ENCODE results near the gene PMS1. TPM values are rescaled to one million over a fixed set of nuclear protein-coding genes. Genes with fewer than 3 reads are reported as not detected.
A peak's percentile ranks its signal among the peaks of the same experiment; 100 is the strongest.

The PMS1 gene
- polyA plus RNA-seq, 1 donor from 2014 or later, result 50.9 TPM

GRCh38 chr2:189782221-189782671 lies 2.0 kb upstream of the PMS1 start:
- H3K4me2 ChIP-seq (ENCODE audit: low read length), result peak overlapping the region; percentile 87
- H3K27ac ChIP-seq (ENCODE audit: low read length), result no peak overlapping the region
- no peaks in the 10 kb centered on the region for H3K36me3 ChIP-seq (ENCODE audit: insufficient read depth, low read length)
- H4K20me1 ChIP-seq (ENCODE audit: insufficient read depth), result no peaks in the 10 kb centered on the region
- H3K9me3 ChIP-seq (ENCODE audit: low read length), result no peaks in the 10 kb centered on the region
- H3K9me2 ChIP-seq (ENCODE audit: insufficient read depth, low read length), result no peaks in the 10 kb centered on the region
- no peaks in the 10 kb centered on the region for H3K27me3 ChIP-seq (ENCODE audit: insufficient read depth, low read depth, low read length)
- H2AFZ ChIP-seq (ENCODE audit: low read depth, low read length), result no peak overlapping the region
- peak overlapping the region; percentile 93 for H3K9ac ChIP-seq (ENCODE audit: low read length)
- peaks cover 6% of the 10 kb centered on the region for H3F3A ChIP-seq (ENCODE audit: insufficient read depth, low read length, poor library complexity, severe bottlenecking)
- TF ChIP-seq, protein P1, sequence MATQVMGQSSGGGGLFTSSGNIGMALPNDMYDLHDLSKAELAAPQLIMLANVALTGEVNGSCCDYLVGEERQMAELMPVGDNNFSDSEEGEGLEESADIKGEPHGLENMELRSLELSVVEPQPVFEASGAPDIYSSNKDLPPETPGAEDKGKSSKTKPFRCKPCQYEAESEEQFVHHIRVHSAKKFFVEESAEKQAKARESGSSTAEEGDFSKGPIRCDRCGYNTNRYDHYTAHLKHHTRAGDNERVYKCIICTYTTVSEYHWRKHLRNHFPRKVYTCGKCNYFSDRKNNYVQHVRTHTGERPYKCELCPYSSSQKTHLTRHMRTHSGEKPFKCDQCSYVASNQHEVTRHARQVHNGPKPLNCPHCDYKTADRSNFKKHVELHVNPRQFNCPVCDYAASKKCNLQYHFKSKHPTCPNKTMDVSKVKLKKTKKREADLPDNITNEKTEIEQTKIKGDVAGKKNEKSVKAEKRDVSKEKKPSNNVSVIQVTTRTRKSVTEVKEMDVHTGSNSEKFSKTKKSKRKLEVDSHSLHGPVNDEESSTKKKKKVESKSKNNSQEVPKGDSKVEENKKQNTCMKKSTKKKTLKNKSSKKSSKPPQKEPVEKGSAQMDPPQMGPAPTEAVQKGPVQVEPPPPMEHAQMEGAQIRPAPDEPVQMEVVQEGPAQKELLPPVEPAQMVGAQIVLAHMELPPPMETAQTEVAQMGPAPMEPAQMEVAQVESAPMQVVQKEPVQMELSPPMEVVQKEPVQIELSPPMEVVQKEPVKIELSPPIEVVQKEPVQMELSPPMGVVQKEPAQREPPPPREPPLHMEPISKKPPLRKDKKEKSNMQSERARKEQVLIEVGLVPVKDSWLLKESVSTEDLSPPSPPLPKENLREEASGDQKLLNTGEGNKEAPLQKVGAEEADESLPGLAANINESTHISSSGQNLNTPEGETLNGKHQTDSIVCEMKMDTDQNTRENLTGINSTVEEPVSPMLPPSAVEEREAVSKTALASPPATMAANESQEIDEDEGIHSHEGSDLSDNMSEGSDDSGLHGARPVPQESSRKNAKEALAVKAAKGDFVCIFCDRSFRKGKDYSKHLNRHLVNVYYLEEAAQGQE (IDR thresholded peaks at IDR 0.05; ENCODE audit: borderline replicate concordance), result no peak
- TF ChIP-seq EP300 (conservative IDR thresholded peaks at IDR 0.05; ENCODE audit: poor library complexity, severe bottlenecking), result no peak
- TF ChIP-seq EZH2 (IDR thresholded peaks at IDR 0.05; ENCODE audit: borderline replicate concordance, insufficient read depth, low read length, poor library complexity, severe bottlenecking), result no peak
- TF ChIP-seq MXI1 (conservative IDR thresholded peaks at IDR 0.05; ENCODE audit: poor library complexity, severe bottlenecking), result no peak
- no peak for TF ChIP-seq SMC3 (conservative IDR thresholded peaks at IDR 0.05; ENCODE audit: poor library complexity)
- no peak for TF ChIP-seq POLR2AphosphoS5 (IDR thresholded peaks at IDR 0.05)
- TF ChIP-seq TAF1 (IDR thresholded peaks at IDR 0.05; ENCODE audit: low read depth), result no peak
- no peak for TF ChIP-seq RAD21 (conservative IDR thresholded peaks at IDR 0.05)
- peak overlapping the region; percentile 94 for H3K4me3 ChIP-seq (ENCODE audit: low read length)
- peaks cover 58% of the 10 kb centered on the region for H3K79me2 ChIP-seq (replicated peaks; ENCODE audit: insufficient read depth, low read length)

- Histone ChIP-seq H3K79me2 (replicated peaks; ENCODE audit: insufficient read depth, low read length) (peaks cover 63% of the 10 kb centered on the region), H3K9me3 (ENCODE audit: low read length) (no peaks in the 10 kb centered on the region), H3K36me3 (ENCODE audit: insufficient read depth, low read length) (no peaks in the 10 kb centered on the region), H4K20me1 (ENCODE audit: insufficient read depth) (no peaks in the 10 kb centered on the region), H3K27me3 (ENCODE audit: insufficient read depth, low read depth, low read length) (no peaks in the 10 kb centered on the region), H3K4me2 (ENCODE audit: low read length) (peak overlapping the region; percentile 87), H3K4me3 (ENCODE audit: low read length) (peak overlapping the region; percentile 94), H3K9ac (ENCODE audit: low read length) (peak overlapping the region; percentile 93), H3F3A (ENCODE audit: insufficient read depth, low read length, poor library complexity, severe bottlenecking) (peaks cover 6% of the 10 kb centered on the region), H3K9me2 (ENCODE audit: insufficient read depth, low read length) (no peaks in the 10 kb centered on the region), H2AFZ (ENCODE audit: low read depth, low read length) (peak overlapping the region; percentile 95), H3K27ac (ENCODE audit: low read length) (peak overlapping the region; percentile 91)
- TF ChIP-seq RAD21 (conservative IDR thresholded peaks at IDR 0.05), result no peak
- TF ChIP-seq POLR2AphosphoS5 (IDR thresholded peaks at IDR 0.05), result no peak
- TF ChIP-seq TAF1 (IDR thresholded peaks at IDR 0.05; ENCODE audit: low read depth), result no peak
- TF ChIP-seq, protein P1 (IDR thresholded peaks at IDR 0.05; ENCODE audit: borderline replicate concordance), result no peak
These were observed 761 bp upstream of the PMS1 start for GRCh38 chr2:189783451-189783926.
